GM19239 (cell line): ENCODE data around the gene TMEFF2.

ENCODE experiments used
- DNase-seq: peaks from one replicate; pipeline ENCODE4 v3.0.0; 2011; ENCODE audit warnings: low spot score; ENCODE audit not compliant: insufficient read length
- FAIRE-seq: peaks from 2 replicates; lab custom pipeline; 2011; peaks lifted over from hg19 to GRCh38; lab: Jason Lieb, UNC

Gene TMEFF2, protein sequence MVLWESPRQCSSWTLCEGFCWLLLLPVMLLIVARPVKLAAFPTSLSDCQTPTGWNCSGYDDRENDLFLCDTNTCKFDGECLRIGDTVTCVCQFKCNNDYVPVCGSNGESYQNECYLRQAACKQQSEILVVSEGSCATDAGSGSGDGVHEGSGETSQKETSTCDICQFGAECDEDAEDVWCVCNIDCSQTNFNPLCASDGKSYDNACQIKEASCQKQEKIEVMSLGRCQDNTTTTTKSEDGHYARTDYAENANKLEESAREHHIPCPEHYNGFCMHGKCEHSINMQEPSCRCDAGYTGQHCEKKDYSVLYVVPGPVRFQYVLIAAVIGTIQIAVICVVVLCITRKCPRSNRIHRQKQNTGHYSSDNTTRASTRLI

DNA sequence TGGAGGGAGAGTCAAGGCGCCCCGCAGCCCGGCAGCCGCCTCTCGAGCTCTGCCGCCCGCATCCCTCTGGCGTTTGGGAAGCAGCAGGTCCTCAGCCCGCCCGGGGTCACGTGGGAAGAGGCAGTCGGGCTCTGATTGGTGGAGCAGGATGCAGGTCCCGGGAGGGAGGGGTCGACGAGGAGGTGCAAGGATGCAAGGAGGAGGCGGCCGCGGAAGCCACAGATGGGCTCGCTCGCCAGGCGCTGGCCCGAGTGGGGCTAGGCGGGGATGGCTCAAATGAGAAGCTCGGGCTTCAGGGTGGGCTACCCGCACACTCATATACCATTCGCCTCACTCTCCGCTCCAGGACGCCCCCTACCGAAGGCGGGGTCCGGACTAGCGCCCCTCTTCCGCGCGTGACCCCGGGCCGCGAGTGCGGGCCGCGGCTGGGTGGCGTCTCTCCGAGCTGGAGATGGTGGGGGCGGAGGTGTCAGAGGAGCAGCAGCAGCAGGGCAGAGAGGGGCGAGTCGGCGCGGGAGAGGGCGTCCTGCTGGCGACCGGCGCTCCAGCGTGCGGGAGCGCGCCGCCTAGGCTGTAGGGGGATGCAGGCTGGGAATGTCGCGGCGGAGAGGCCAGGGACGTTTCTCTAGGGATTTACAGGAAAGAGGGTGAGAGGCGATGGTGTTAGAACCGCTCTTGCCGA, at the start of gene TMEFF2:
Gene TMEFF2 (minus strand): TSS at position 68 of the 682 bp plus-strand sequence. CDS start 409 bp downstream, outside the sequence.
- FAIRE-seq (no peak), DNase-seq (peak; percentile 16)

GRCh38 chr2:192243488-192243887, 48.8 kb upstream of the TMEFF2 start:
- DNase-seq (no peak), FAIRE-seq (no peak)

- FAIRE-seq (no peak), DNase-seq (no peak)
Observed at GRCh38 chr2:192236136-192236535, 41.4 kb upstream of the TMEFF2 start.

DNA sequence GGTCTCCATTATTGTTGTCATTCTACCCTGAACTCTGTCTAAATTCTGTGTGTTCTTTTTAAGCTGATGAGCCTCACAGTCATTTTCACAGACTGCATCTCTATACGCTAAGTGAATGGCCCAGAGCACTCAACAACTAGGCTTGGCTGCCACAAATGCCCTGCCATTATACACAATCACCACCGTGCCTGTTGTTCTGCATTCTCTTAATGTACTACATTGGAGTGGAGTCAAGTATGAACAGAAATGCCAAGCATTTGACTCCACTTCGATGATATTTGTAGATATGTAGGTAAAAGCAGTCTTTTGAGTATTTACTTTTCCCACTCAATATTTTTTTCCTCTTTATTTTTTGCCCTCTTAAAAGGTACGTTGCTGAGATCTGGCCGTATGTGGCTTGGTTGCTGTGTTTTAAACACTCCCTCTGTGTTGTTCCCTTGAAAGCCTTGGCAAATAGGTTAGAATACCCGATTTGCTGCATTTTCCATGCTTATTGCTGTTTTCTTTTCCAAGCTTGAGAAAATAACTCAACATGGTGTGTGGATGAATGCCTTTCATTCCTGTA, 36.2 kb upstream of the TMEFF2 start:
- DNase-seq (no peak), FAIRE-seq (no peak)

- DNase-seq (no peak), FAIRE-seq (no peak)
Observed at GRCh38 chr2:192228685-192229084, 34.0 kb upstream of the TMEFF2 start.

DNA sequence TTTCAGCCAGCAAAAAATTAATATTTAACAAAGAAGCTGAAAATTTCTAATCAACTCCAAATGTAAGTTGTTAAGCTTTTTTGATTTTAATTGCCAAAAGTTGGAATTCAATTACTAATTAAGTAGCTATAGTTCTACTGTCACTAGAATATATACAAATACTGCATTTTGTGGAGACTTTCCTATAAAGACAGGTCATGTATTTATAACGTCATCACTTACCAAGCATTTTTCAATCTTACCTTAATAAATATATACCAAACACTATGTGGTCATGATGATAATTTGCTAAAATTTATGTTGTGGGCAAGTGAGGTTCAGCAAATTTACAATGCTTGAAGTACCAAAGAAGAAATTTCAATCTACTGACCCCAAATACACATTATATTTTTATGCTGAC, 24.2 kb upstream of the TMEFF2 start:
- FAIRE-seq (no peak), DNase-seq (no peak)

DNA sequence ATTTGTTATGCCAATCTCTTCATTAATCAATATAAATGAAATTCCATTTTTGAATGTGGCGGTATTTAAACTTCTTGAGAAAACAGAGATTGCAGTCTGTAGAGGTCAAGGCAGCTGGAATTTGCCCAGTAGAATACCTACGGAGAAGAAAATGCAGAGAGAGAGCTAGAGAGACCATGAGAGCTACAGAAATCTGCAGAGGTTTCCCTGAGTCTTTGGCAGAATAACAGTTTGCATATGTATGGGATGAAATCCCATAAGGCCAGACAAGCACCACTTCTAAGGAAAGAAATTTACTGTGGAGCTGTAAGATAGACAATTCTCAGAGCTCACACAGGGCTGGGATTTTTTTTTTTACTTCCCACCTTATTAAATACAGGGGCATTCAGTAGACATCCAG, 23.6 kb upstream of the TMEFF2 start:
- FAIRE-seq (no peak), DNase-seq (no peak)

GRCh38 chr2:192216336-192216735, 21.6 kb upstream of the TMEFF2 start:
- FAIRE-seq (no peak), DNase-seq (no peak)

GRCh38 chr2:192215096-192215877, 20.6 kb upstream of the TMEFF2 start:
- DNase-seq (no peak), FAIRE-seq (no peak)

GRCh38 chr2:192208848-192209247, 14.1 kb upstream of the TMEFF2 start:
- no peak for FAIRE-seq
- DNase-seq = no peak

DNA sequence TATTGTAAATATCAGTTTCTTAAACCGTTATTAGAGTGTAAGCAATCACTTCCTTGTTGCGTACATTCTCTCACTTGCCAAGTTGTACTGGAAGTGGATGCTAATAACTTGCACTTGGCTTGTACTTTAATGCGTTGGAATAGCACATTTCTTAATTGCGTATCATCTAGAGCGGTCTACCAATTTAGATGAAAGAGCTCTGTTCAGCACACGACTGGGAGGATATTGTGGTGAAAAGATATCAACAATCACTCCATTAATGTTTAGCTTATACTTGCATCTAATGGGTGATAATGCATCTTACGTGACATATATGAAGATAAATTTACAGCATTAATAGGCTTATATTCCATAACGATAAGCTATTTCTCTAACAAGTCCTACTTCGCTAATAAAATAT, 11.7 kb upstream of the TMEFF2 start:
- no peak for FAIRE-seq
- no peak for DNase-seq

DNA sequence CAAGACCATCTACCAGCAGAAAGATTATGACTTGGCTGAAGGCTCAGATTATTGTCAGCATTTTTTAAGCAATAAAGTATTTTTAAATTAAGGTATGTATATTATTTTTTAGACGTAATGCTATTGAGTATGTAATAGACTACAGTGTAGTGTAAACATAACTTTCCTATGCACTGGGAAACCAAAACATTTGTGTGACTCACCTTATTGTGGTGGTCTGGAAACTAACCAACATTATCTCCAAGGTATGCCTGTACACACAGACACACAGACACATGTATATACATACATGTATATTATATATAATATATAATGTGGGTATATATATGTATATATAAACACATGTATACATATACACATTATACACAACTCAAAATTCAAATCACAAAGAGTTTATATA, 9.1 kb upstream of the TMEFF2 start:
- DNase-seq (no peak), FAIRE-seq (no peak)

DNA sequence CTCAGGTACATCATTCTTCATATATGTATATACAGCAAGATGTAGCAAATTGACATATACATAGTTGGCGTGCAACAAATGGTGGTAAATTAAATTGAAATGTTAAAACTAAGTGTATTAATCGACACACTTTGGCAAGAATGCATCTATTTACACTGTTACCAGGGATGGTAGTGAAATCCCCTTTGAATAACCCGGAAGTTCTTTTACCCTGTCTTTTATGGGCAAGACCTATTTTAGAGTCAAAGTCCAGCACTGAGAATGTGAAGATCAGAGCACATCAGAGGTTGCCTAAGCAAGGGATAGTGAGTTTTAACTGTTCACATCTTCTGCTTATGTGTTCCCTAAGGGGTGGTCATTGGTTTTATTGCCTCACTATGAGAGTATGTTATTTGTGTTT, 7.6 kb upstream of the TMEFF2 start:
- FAIRE-seq = no peak
- DNase-seq = no peak

DNA sequence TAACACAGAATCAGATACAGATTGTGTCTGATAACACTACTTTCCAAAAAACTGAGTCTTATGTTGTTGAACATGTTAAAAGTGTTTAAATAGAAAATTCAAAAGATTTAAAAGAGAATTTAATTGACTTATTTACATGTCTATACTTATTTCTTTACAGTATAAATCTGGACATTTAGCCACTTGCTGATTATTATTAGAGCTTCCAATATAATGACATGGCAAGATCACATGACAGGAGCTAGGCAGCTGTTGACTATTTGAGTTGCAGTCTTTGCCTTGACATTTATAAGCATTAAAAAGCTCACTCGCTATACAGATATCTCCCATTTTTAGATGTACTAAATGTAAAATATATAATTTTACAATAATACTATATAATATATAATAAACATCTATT, 6.4 kb upstream of the TMEFF2 start:
- DNase-seq = no peak

GRCh38 chr2:192197357-192197756, 2.6 kb upstream of the TMEFF2 start:
- DNase-seq = no peak
- no peak for FAIRE-seq

More for the DNA sequence above, 6.4 kb upstream of the TMEFF2 start:
- no peak for FAIRE-seq

GRCh38 chr2:192196421-192197194, 1.9 kb upstream of the TMEFF2 start:
- DNase-seq (no peak), FAIRE-seq (no peak)

GRCh38 chr2:192195548-192196418, 1.1 kb upstream of the TMEFF2 start:
- FAIRE-seq = no peak
- DNase-seq = no peak

DNA sequence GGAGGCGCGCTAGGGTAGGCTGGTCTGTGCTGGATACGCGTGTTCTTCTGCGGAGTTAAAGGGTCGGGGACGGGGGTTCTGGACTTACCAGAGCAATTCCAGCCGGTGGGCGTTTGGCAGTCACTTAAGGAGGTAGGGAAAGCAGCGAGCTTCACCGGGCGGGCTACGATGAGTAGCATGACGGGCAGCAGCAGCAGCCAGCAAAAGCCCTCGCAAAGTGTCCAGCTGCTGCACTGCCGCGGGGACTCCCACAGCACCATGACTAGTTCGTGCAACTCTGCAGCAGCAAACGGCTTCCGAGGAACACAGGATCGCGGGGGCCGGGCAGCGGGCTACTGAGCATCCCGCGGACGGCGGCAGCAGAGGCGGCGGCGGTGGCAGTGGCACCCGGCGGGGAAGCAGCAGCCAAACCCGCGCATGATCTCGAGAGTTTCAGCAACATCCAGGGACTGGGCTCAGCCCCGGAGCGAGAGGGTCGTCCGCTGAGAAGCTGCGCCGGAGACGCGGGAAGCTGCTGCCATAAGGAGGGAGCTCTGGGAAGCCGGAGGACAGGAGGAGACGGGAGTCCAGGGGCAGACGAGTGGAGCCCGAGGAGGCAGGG, 368 bp downstream of the TMEFF2 start:
- DNase-seq (no peak), FAIRE-seq (no peak)

- FAIRE-seq (no peak), DNase-seq (no peak)
Observed at GRCh38 chr2:192190474-192190873, 4.3 kb downstream of the TMEFF2 start.
